Astrocyte (in vitro differentiated cells and primary cell): ENCODE data around the gene IFITM10.

Source experiments
- EZH2 ChIP-seq: IDR thresholded peaks from 2 replicates; pipeline ENCODE4 v1.6.1; 2012; ENCODE audit warnings: mild to moderate bottlenecking, low read length, inconsistent platforms; ENCODE audit not compliant: insufficient read depth
- TF ChIP-seq, protein P1 (sequence below): IDR thresholded peaks from 2 replicates; pipeline ENCODE4 v1.5.1; 2011; ENCODE audit warnings: low read depth, mild to moderate bottlenecking, inconsistent platforms, low read length, moderate library complexity; ENCODE audit not compliant: insufficient read depth

DNA sequence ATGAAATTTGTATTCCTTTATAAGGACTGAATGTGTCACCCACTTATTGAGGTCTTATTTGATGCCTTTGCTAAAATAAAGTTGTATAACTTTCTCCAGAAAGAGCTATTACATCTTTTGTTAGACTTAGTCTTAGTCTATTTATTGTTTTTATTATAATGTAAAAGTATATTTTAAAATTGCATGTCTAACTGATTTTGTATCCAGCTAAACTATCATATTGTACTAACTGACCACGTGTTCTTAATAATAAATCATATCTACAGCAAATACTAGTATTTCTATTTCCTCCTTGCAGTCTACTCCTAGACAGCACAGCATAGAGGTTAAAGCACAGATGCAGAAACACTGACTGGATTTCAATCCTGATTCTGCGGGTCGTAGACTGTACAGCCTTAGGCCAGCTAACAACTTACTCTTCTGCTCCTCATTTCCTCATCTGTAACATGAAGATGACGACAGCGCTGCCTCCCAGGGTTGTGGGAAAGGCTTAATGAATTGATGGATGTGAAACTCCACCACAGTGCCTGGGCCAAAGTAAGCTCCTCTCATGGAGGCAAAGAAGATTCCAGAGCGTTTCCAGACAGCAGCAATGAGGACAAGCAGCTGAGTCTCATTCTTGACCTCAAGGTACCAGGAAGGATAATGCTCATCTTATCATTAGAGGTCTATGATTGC, 13.2 kb downstream of the IFITM10 start:
- TF ChIP-seq, protein P1, sequence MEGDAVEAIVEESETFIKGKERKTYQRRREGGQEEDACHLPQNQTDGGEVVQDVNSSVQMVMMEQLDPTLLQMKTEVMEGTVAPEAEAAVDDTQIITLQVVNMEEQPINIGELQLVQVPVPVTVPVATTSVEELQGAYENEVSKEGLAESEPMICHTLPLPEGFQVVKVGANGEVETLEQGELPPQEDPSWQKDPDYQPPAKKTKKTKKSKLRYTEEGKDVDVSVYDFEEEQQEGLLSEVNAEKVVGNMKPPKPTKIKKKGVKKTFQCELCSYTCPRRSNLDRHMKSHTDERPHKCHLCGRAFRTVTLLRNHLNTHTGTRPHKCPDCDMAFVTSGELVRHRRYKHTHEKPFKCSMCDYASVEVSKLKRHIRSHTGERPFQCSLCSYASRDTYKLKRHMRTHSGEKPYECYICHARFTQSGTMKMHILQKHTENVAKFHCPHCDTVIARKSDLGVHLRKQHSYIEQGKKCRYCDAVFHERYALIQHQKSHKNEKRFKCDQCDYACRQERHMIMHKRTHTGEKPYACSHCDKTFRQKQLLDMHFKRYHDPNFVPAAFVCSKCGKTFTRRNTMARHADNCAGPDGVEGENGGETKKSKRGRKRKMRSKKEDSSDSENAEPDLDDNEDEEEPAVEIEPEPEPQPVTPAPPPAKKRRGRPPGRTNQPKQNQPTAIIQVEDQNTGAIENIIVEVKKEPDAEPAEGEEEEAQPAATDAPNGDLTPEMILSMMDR: no peak
- TF ChIP-seq EZH2: no peak
